HG03342 (cell line): ENCODE results near the gene CEMIP2.
"Not testable (repeated sequence)": the region's sequence is repeated elsewhere in the genome, so short reads cannot be mapped to it uniquely, and the experiment has no call there.

Source experiments
- ATAC-seq: cut with Tn5 transposase; IDR thresholded peaks from one replicate; pipeline ENCODE4 v1.9.1; 2021; ENCODE audit warnings: mild to moderate bottlenecking, moderate library complexity; ENCODE audit not compliant: unreplicated experiment

The CEMIP2 gene

GRCh38 chr9:71681708-71682272 is 86.5 kb downstream of the CEMIP2 start:
- ATAC-seq: no peak

GRCh38 chr9:71681104-71681707 is 87.1 kb downstream of the CEMIP2 start:
- no peak for ATAC-seq

GRCh38 chr9:71680189-71680980 is 87.9 kb downstream of the CEMIP2 start:
- no peak for ATAC-seq

- no peak for ATAC-seq
These were observed 89.3 kb downstream of the CEMIP2 start for GRCh38 chr9:71678999-71679398.

GRCh38 chr9:71677209-71677608 is 91.1 kb downstream of the CEMIP2 start:
- ATAC-seq: no peak

- no peak for ATAC-seq
These were observed 91.9 kb downstream of the CEMIP2 start for GRCh38 chr9:71676460-71676859.

- no peak for ATAC-seq
These were observed 92.5 kb downstream of the CEMIP2 start for GRCh38 chr9:71675857-71676165.

- no peak for ATAC-seq
These were observed 93.0 kb downstream of the CEMIP2 start for GRCh38 chr9:71675105-71675856.

GRCh38 chr9:71672573-71672972 is 95.7 kb downstream of the CEMIP2 start:
- no peak for ATAC-seq

- no peak for ATAC-seq
These were observed 97.0 kb downstream of the CEMIP2 start for GRCh38 chr9:71671289-71671688.

- ATAC-seq: no peak
These were observed 98.2 kb downstream of the CEMIP2 start for GRCh38 chr9:71670121-71670520.

- ATAC-seq: no peak
These were observed 98.9 kb downstream of the CEMIP2 start for GRCh38 chr9:71669284-71669995.

- ATAC-seq: no peak
These were observed 99.6 kb downstream of the CEMIP2 start for GRCh38 chr9:71668717-71669116.

GRCh38 chr9:71665247-71665646 is 103.1 kb downstream of the CEMIP2 start:
- no peak for ATAC-seq

- no peak for ATAC-seq
These were observed 103.7 kb downstream of the CEMIP2 start for GRCh38 chr9:71664566-71664965.

- ATAC-seq: no peak
These were observed 104.3 kb downstream of the CEMIP2 start for GRCh38 chr9:71663931-71664459.

GRCh38 chr9:71663216-71663615 is 105.1 kb downstream of the CEMIP2 start:
- ATAC-seq: no peak

GRCh38 chr9:71662082-71662481 is 106.2 kb downstream of the CEMIP2 start:
- ATAC-seq: no peak

- ATAC-seq: not testable (repeated sequence)
These were observed 111.0 kb downstream of the CEMIP2 start for GRCh38 chr9:71657276-71657675.

GRCh38 chr9:71656496-71656895 is 111.8 kb downstream of the CEMIP2 start:
- ATAC-seq: no peak

GRCh38 chr9:71655778-71656177 is 112.5 kb downstream of the CEMIP2 start:
- ATAC-seq: no peak
